Measurements from ENCODE around the gene DEXI. TPM values are rescaled to one million over a fixed set of nuclear protein-coding genes. Genes with fewer than 3 reads are reported as not detected.
A peak's percentile ranks its signal among the peaks of the same experiment; 100 is the strongest.

The DEXI gene
- polyA plus RNA-seq, 3 donors = 4.9 to 10.8 (median 6.8) TPM

DNA sequence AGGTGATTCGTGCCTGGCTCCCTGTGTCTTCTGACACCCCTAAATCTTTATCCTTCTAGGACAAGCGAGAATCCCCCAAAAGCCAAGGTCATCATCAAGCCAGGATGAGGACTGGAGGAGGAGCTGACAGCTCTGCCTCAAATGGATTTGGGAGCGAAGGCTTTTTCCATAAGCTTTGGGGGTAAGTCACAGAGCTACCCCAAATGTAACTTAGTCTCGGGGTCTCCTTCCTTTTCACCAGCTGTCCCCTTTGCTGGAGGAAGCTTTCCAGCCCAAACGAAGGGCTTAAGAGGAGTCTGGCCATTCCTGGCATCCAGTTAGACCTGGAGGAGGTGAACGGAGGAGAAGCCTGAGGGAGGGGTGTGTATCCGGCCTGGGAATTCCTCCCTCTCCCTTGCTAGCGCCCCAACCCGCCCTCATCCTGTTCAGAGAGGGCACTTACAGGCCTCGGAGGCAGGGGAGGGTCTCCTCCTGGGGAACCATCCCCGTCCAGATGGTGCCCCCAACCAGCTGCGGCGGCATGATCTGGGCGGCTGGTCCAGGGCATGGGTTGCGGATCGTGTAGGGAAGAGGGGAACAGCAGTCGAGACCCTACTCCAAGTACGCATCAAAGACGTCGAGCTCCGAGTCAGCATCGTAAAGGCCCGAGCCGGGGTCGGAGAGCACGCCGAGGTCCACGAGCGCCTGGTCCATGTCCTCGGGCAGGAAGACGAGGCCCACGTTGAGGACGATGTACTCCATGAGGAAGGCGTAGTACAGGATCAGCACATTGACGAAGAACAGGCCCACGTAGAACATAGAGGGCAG lies 938 bp downstream of the DEXI start:
- Histone ChIP-seq H3K27me3 (ENCODE audit: control insufficient read depth in 2 of 2, insufficient read depth in 2 of 2, low read length in 2 of 2) (no peaks in the 10 kb centered on the region), H3K4me3 (replicated peaks in 1 of 3; ENCODE audit: low read depth in 2 of 3, low read length in 3 of 3) (peak overlapping the region; percentile 4 to 83 (median 33)), H3K27ac (ENCODE audit: low read depth in 1 of 2, low read length in 2 of 2) (no peak overlapping the region), H2AFZ (ENCODE audit: insufficient read depth, low read depth, low read length, poor library complexity, severe bottlenecking) (no peak overlapping the region), H3K36me3 (replicated peaks in 1 of 2; ENCODE audit: control insufficient read depth in 1 of 2, insufficient read depth in 2 of 2, low read length in 2 of 2) (no peaks in the 10 kb centered on the region), H3K4me1 (ENCODE audit: control insufficient read depth in 1 of 2, insufficient read depth in 2 of 2, low read length in 2 of 2) (peaks cover 77 to 88% of the 10 kb centered on the region in 2 donors), H3K79me2 (ENCODE audit: insufficient read depth, low read length) (peaks cover 50% of the 10 kb centered on the region), H3K9ac (ENCODE audit: insufficient read depth, low read length, poor library complexity, severe bottlenecking) (peak overlapping the region; percentile 54), H4K20me1 (ENCODE audit: insufficient read depth, low read length) (peaks cover 77% of the 10 kb centered on the region), H3K4me2 (replicated peaks; ENCODE audit: extremely low read depth, low read length, poor library complexity, severe bottlenecking) (peak overlapping the region; percentile 83), H3K9me3 (replicated peaks in 1 of 2; ENCODE audit: control insufficient read depth in 1 of 2, insufficient read depth in 1 of 2, low read length in 2 of 2) (no peaks in the 10 kb centered on the region)
- peak overlapping the region; percentile 83 to 91 for H3K4me3 Mint-ChIP-seq
- peaks cover 3 to 7% (median 4%) of the 10 kb centered on the region in 3 donors for H3K27me3 Mint-ChIP-seq (ENCODE audit: low read depth in 3 of 3)
- intact Hi-C loops (cut with micrococcal nuclease) = loop anchor here (10.0 kb wide), 2 partner anchors 197 to 973 kb away; partner anchors contain the start of genes GSPT1 (in 1 of the 2) and NUBP1 (in 1 of the 2)
- peaks cover 80% of the 10 kb centered on the region for H3K4me1 Mint-ChIP-seq
- H3K27ac Mint-ChIP-seq = peak overlapping the region in 5 of 7 donors; percentile 42 to 87 (median 46)
- 0% methylated on average over 11 of the region's 36 CpGs for WGBS (ENCODE audit: insufficient coverage)
- TF ChIP-seq, protein P1, sequence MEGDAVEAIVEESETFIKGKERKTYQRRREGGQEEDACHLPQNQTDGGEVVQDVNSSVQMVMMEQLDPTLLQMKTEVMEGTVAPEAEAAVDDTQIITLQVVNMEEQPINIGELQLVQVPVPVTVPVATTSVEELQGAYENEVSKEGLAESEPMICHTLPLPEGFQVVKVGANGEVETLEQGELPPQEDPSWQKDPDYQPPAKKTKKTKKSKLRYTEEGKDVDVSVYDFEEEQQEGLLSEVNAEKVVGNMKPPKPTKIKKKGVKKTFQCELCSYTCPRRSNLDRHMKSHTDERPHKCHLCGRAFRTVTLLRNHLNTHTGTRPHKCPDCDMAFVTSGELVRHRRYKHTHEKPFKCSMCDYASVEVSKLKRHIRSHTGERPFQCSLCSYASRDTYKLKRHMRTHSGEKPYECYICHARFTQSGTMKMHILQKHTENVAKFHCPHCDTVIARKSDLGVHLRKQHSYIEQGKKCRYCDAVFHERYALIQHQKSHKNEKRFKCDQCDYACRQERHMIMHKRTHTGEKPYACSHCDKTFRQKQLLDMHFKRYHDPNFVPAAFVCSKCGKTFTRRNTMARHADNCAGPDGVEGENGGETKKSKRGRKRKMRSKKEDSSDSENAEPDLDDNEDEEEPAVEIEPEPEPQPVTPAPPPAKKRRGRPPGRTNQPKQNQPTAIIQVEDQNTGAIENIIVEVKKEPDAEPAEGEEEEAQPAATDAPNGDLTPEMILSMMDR (IDR thresholded peaks at IDR 0.05) = no peak
- peaks cover 0 to 2% (median 0%) of the 10 kb centered on the region in 7 donors for H3K9me3 Mint-ChIP-seq
- peaks cover 3 to 7% of the 10 kb centered on the region in 2 donors for H3K36me3 Mint-ChIP-seq
- no peak for DNase-seq

DNA sequence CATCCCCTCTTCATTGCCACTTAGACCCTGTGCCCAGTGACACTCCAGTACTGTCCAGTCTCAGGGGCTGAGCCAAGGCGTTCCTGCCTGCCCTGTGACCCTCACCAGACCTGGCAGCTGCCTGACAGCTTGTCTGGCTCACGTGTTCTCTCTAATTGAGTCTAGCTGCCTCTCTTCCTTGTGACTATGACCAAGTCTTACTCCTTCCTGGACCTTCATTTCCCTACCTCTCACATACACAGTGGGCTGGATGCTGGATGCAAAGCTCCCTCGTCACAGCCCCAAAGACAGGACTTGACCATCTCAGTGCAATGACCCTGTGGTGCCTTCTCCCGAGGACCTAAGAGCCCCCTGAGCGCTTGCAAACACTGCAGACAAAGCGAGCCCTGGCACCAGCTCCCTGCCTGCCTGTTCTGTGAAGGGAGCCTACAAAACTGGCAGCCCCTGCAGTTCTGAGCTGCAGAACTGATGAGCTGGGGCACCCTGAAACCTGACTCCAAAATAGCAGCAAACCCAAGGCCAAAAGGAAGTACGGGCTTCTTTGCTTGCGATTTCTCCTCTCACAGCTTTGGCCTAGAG lies 1.7 kb downstream of the DEXI start:
- H3K4me3 ChIP-seq (replicated peaks in 1 of 3; ENCODE audit: low read depth in 2 of 3, low read length in 3 of 3) = peak overlapping the region in 2 of 3 experiments; percentile 33 to 83
- peaks cover 0 to 2% of the 10 kb centered on the region in 2 donors for H3K36me3 ChIP-seq (replicated peaks in 1 of 2; ENCODE audit: control insufficient read depth in 1 of 2, insufficient read depth in 2 of 2, low read length in 2 of 2)
- H3K79me2 ChIP-seq (ENCODE audit: insufficient read depth, low read length) = peaks cover 43% of the 10 kb centered on the region
- H3K9me3 ChIP-seq (replicated peaks in 1 of 2; ENCODE audit: control insufficient read depth in 1 of 2, insufficient read depth in 1 of 2, low read length in 2 of 2) = no peaks in the 10 kb centered on the region
- peaks cover 80% of the 10 kb centered on the region for H3K4me1 Mint-ChIP-seq
- peaks cover 2 to 7% (median 4%) of the 10 kb centered on the region in 3 donors for H3K27me3 Mint-ChIP-seq (ENCODE audit: low read depth in 3 of 3)
- intact Hi-C loops (cut with micrococcal nuclease) = loop anchor here (10.0 kb wide), 2 partner anchors 196 to 974 kb away; partner anchors contain the start of genes GSPT1 (in 1 of the 2) and NUBP1 (in 1 of the 2)
- no peaks in the 10 kb centered on the region for H3K27me3 ChIP-seq (ENCODE audit: control insufficient read depth in 2 of 2, insufficient read depth in 2 of 2, low read length in 2 of 2)
- H3K36me3 Mint-ChIP-seq = peaks cover 6 to 11% of the 10 kb centered on the region in 2 donors
- H3K9ac ChIP-seq (ENCODE audit: insufficient read depth, low read length, poor library complexity, severe bottlenecking) = peak overlapping the region; percentile 54
- TF ChIP-seq, protein P1 (IDR thresholded peaks at IDR 0.05) = no peak
- H3K4me2 ChIP-seq (replicated peaks; ENCODE audit: extremely low read depth, low read length, poor library complexity, severe bottlenecking) = peak overlapping the region; percentile 83
- peak overlapping the region in 3 of 7 donors; percentile 19 to 80 (median 46) for H3K27ac Mint-ChIP-seq
- WGBS (ENCODE audit: insufficient coverage) = 46% methylated on average over 8 of the region's 8 CpGs
- peak overlapping the region; percentile 83 to 91 for H3K4me3 Mint-ChIP-seq
- DNase-seq = no peak
- peaks cover 0 to 2% (median 0%) of the 10 kb centered on the region in 7 donors for H3K9me3 Mint-ChIP-seq
- peaks cover 79% of the 10 kb centered on the region for H4K20me1 ChIP-seq (ENCODE audit: insufficient read depth, low read length)
- H3K27ac ChIP-seq (ENCODE audit: low read depth in 1 of 2, low read length in 2 of 2) = no peak overlapping the region
- no peak overlapping the region for H2AFZ ChIP-seq (ENCODE audit: insufficient read depth, low read depth, low read length, poor library complexity, severe bottlenecking)
- H3K4me1 ChIP-seq (ENCODE audit: control insufficient read depth in 1 of 2, insufficient read depth in 2 of 2, low read length in 2 of 2) = peaks cover 74 to 92% of the 10 kb centered on the region in 2 donors

Data from CD14-positive monocyte (primary cell).